Measurements from ENCODE around the gene KLHL7. TPM values are rescaled to one million over a fixed set of nuclear protein-coding genes. Genes with fewer than 3 reads are reported as not detected.
"Not testable (repeated sequence)": the region's sequence is repeated elsewhere in the genome, so short reads cannot be mapped to it uniquely, and the experiment has no call there.

Gene KLHL7
- total RNA-seq, 1 donor from 2014 or later: 54.8 TPM

DNA sequence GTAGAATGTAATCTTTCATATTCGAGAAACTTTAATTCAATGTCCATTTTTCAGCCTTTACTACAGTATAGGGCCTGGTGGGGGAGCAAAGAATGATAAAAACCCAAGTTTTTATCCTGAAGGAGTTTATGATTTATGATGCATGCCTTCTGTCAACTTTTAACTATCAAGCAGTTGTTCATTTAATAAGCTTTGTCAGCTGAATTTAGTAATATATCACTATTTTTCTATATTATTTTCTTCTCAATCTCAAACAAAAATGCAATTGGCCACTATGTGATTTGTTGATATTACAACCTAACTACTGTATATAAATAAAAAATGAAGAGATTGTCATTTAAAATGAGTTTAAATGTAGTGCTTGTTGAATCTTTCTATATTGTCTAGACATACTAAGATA is 78.7 kb downstream of the KLHL7 start:
- Histone ChIP-seq H3K27me3 (ENCODE audit: control insufficient read depth, insufficient read depth, low read length) (no peaks in the 10 kb centered on the region), H3K36me3 (ENCODE audit: control insufficient read depth, insufficient read depth, low read length) (no peaks in the 10 kb centered on the region), H3K4me3 (ENCODE audit: low read depth, low read length) (no peak overlapping the region)
- TF ChIP-seq, protein P1, sequence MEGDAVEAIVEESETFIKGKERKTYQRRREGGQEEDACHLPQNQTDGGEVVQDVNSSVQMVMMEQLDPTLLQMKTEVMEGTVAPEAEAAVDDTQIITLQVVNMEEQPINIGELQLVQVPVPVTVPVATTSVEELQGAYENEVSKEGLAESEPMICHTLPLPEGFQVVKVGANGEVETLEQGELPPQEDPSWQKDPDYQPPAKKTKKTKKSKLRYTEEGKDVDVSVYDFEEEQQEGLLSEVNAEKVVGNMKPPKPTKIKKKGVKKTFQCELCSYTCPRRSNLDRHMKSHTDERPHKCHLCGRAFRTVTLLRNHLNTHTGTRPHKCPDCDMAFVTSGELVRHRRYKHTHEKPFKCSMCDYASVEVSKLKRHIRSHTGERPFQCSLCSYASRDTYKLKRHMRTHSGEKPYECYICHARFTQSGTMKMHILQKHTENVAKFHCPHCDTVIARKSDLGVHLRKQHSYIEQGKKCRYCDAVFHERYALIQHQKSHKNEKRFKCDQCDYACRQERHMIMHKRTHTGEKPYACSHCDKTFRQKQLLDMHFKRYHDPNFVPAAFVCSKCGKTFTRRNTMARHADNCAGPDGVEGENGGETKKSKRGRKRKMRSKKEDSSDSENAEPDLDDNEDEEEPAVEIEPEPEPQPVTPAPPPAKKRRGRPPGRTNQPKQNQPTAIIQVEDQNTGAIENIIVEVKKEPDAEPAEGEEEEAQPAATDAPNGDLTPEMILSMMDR (IDR thresholded peaks at IDR 0.05; ENCODE audit: insufficient read depth, low read length, poor library complexity, severe bottlenecking): no peak
- DNase-seq (ENCODE audit: low read depth): no peak

DNA sequence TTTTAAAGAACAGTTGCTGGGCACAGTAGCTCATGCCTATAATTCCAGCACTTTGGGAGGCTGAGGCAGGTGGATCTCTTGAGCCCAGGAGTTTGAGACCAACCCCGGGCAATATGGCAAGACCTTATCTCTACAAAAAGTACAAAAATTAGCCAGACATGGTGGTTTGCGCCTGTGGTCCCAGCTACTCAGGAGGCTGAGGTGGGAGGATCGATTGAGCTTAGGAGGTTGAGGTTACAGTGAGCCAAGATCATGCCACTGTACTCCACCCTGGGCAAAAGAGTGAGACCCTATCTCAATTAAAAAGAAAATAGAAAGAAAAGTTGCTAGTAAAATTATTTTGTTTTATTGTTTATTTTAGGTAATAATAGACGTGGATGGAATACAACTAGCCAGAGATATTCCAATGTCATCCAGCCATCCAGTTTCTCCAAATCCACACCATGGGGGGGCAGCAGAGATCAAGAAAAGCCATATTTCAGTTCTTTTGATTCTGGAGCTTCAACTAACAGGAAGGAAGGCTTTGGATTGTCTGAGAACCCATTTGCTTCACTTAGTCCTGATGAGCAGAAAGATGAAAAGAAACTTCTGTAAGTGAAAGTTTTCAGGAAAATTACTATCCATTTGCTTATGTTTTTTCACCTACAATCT is 79.2 kb downstream of the KLHL7 start:
- DNase-seq (ENCODE audit: low read depth): no peak
- no peak overlapping the region for H3K4me3 ChIP-seq (ENCODE audit: low read depth, low read length)
- TF ChIP-seq, protein P1 (IDR thresholded peaks at IDR 0.05; ENCODE audit: insufficient read depth, low read length, poor library complexity, severe bottlenecking): peak; percentile 50
- H3K36me3 ChIP-seq (ENCODE audit: control insufficient read depth, insufficient read depth, low read length): no peaks in the 10 kb centered on the region
- H3K27me3 ChIP-seq (ENCODE audit: control insufficient read depth, insufficient read depth, low read length): no peaks in the 10 kb centered on the region

DNA sequence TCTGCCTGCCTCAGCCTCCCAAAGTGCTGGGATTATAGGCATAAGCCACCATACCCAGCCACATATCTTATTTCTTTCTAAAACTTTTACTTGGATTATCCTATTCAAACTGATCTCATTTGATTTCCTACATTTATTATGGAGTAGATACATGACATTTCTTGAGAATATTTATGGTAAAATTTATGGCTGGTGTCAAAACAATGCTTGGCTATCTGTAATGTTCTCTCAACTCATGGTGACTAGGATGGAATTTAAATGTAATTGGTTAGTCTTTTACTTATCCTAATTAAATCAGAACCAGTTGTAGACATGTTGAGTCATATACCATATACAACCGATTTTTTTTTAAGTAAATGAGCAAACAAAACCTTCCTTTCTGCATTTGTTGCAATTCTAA is 80.4 kb downstream of the KLHL7 start:
- DNase-seq (ENCODE audit: low read depth): no peak
- Histone ChIP-seq H3K27me3 (ENCODE audit: control insufficient read depth, insufficient read depth, low read length) (no peaks in the 10 kb centered on the region), H3K36me3 (ENCODE audit: control insufficient read depth, insufficient read depth, low read length) (no peaks in the 10 kb centered on the region), H3K4me3 (ENCODE audit: low read depth, low read length) (no peak overlapping the region)
- TF ChIP-seq, protein P1 (IDR thresholded peaks at IDR 0.05; ENCODE audit: insufficient read depth, low read length, poor library complexity, severe bottlenecking): no peak

DNA sequence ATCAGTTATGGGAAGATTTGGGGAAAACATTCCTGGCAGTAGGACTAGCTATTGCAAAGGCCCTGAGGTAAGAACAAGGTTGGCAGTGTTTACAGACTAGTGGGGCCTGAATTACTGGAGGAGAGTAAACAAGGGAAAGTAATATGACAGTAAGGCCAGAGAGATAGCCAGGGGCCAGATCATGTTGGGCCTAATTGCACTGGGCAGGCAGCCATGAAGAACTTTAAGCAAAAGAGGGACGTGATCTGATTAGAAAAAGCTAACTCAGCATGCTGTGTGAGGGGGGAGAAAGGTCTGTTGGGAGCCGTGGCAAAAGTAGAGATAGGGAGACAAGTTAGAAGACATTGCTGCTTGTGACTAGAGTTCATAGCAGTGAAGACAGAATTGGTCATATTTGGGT is 85.4 kb downstream of the KLHL7 start:
- DNase-seq (ENCODE audit: low read depth): no peak
- Histone ChIP-seq H3K27me3 (ENCODE audit: control insufficient read depth, insufficient read depth, low read length) (no peaks in the 10 kb centered on the region), H3K4me3 (ENCODE audit: low read depth, low read length) (no peak overlapping the region), H3K36me3 (ENCODE audit: control insufficient read depth, insufficient read depth, low read length) (no peaks in the 10 kb centered on the region)
- TF ChIP-seq, protein P1 (IDR thresholded peaks at IDR 0.05; ENCODE audit: insufficient read depth, low read length, poor library complexity, severe bottlenecking): no peak

DNA sequence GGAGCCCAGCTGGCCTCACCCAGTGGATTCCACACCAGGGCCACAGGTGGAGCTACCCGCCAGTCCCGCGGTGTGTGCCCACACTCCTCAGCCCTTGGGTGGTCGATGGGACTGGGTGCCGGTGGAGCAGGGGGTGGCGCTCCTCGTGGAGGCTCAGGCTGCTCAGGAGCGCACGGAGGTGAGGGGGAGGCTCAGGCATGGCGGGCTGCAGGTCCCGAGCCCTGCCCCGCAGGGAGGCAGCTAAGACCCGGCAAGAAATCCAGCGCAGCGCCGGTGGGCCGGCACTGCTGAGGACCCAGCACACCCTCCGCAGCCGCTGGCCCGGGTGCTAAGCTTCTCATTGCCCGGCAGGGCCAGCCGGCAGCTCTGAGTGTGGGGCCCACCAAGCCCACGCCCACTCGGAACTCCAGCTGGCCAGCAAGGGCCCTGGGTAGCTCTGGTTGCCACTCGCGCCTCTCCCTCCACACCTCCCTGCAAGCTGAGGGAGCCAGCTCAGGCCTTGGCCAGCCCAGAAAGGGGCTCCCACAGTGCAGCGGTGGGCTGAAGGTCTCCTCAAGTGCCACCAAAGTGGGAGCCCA is 88.2 kb downstream of the KLHL7 start:
- not testable (repeated sequence) for DNase-seq (ENCODE audit: low read depth); H3K27me3 ChIP-seq (ENCODE audit: control insufficient read depth, insufficient read depth, low read length); H3K36me3 ChIP-seq (ENCODE audit: control insufficient read depth, insufficient read depth, low read length); H3K4me3 ChIP-seq (ENCODE audit: low read depth, low read length)

DNA sequence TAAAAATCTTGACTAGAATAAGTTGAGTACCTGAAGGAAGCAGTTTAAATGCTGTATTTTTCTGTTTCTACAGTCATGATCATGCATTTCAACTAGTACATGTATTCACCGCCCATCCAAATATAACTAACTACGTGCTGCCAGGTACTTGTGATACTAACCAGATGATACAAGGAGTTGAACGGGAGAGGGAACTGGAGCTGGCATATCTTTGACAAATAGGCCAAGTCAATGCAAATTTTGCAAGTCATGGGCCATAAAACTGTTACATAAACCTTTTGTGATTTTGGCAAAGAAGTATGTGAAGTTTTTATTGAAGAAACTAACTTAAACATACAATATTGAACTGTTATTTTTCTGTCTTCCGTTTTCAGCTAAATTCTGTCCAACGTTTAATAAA is 90.7 kb downstream of the KLHL7 start:
- no peaks in the 10 kb centered on the region for H3K36me3 ChIP-seq (ENCODE audit: control insufficient read depth, insufficient read depth, low read length)
- TF ChIP-seq, protein P1 (IDR thresholded peaks at IDR 0.05; ENCODE audit: insufficient read depth, low read length, poor library complexity, severe bottlenecking): no peak

DNA sequence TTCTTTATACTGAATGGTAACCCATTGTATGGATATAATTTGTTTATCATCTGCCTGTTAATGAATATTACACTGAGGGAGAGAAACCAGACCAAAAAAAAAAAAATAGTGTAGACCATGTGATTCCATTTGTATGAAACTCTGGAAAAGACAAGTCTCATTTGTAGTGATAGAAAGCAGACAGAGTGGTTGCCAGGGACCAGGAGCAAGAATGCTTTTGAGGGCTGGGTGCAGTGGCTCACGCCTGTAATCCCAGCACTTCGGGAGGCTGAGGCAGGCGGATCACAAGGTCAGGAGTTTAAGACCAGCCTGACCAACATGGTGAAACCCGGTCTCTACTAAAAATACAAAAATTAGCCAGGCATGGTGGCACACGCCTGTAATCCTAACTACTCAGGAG is 92.2 kb downstream of the KLHL7 start:
- not testable (repeated sequence) for H3K27me3 ChIP-seq (ENCODE audit: control insufficient read depth, insufficient read depth, low read length); DNase-seq (ENCODE audit: low read depth); H3K36me3 ChIP-seq (ENCODE audit: control insufficient read depth, insufficient read depth, low read length); H3K4me3 ChIP-seq (ENCODE audit: low read depth, low read length)

More for the DNA sequence above, 90.7 kb downstream of the KLHL7 start:
- Histone ChIP-seq H3K27me3 (ENCODE audit: control insufficient read depth, insufficient read depth, low read length) (no peaks in the 10 kb centered on the region), H3K4me3 (ENCODE audit: low read depth, low read length) (no peak overlapping the region)
- DNase-seq (ENCODE audit: low read depth): no peak
